ENCODE measurements around the gene RASSF9.

GRCh38 chr12:85843606-85844310, 7.5 kb upstream of the RASSF9 start:
- TF ChIP-seq CTCF (IDR thresholded peaks at IDR 0.05; ENCODE audit: borderline replicate concordance, extremely low read depth, low read length, poor library complexity, severe bottlenecking) (no peak), EZH2 (IDR thresholded peaks at IDR 0.05; ENCODE audit: borderline replicate concordance, low read depth, low read length, severe bottlenecking) (no peak)

Data from DND-41 (cell line).